Neural cell (in vitro differentiated cells): ENCODE measurements around the gene SLC32A1. TPM values are rescaled to one million over a fixed set of nuclear protein-coding genes. Genes with fewer than 3 reads are reported as not detected.
A peak's percentile ranks its signal among the peaks of the same experiment; 100 is the strongest.

ENCODE experiments used
- H2AFZ ChIP-seq: fragments of 200-600, 300-800 bp; sonication (generic), shearing (Covaris generic); 2 replicates; pipeline ENCODE4 v1.6.0; 2014; ENCODE audit warnings: low read depth, mild to moderate bottlenecking, antibody characterized with exemption, low read length, moderate library complexity
- H3F3A ChIP-seq: fragments of 200-600 bp; shearing (Covaris generic); 2 replicates; pipeline ENCODE4 v1.6.1; 2016; ENCODE audit warnings: mild to moderate bottlenecking, moderate library complexity, mixed read lengths, antibody characterized with exemption, low read length; ENCODE audit not compliant: insufficient read depth, poor library complexity, severe bottlenecking
- H3K27ac ChIP-seq: fragments of 200-600, 300-800 bp; sonication (generic), shearing (Covaris generic); 2 replicates; pipeline ENCODE4 v1.5.1; 2014; ENCODE audit warnings: mild to moderate bottlenecking, low read length, moderate library complexity
- H3K27me3 ChIP-seq: fragments of 300-800, 200-600 bp; sonication (generic), shearing (Covaris generic); 2 replicates; pipeline ENCODE4 v1.6.0; 2014; ENCODE audit warnings: mild to moderate bottlenecking, low read depth, low read length, moderate library complexity; ENCODE audit not compliant: insufficient read depth
- H3K36me3 ChIP-seq: fragments of 300-800, 200-600 bp; sonication (generic), shearing (Covaris generic); 2 replicates; pipeline ENCODE4 v1.5.1; 2014; ENCODE audit warnings: mild to moderate bottlenecking, antibody characterized with exemption, low read length, moderate library complexity; ENCODE audit not compliant: insufficient read depth
- H3K4me2 ChIP-seq: fragments of 300-800, 200-600 bp; sonication (generic), shearing (Covaris generic); 2 replicates; pipeline ENCODE4 v1.6.0; 2014; ENCODE audit warnings: mild to moderate bottlenecking, low read length
- H3K4me3 ChIP-seq: fragments of 300-800, 200-600 bp; sonication (generic), shearing (Covaris generic); 2 replicates; pipeline ENCODE4 v1.5.1; 2014; ENCODE audit warnings: mild to moderate bottlenecking, low read length, moderate library complexity
- H3K79me2 ChIP-seq: fragments of 200-600 bp; shearing (Covaris generic); replicated peaks from 2 replicates; pipeline ENCODE4 v1.6.0; 2014; ENCODE audit warnings: mild to moderate bottlenecking, low read length, moderate library complexity; ENCODE audit not compliant: insufficient read depth
- H3K9ac ChIP-seq: fragments of 300-800, 200-600 bp; sonication (generic), shearing (Covaris generic); 2 replicates; pipeline ENCODE4 v1.6.1; 2016; ENCODE audit warnings: mild to moderate bottlenecking, low read length, mixed read lengths
- H3K9me2 ChIP-seq: fragments of 200-600 bp; shearing (Covaris generic); 2 replicates; pipeline ENCODE4 v1.6.1; 2016; ENCODE audit warnings: mild to moderate bottlenecking, low read length, mixed read lengths; ENCODE audit not compliant: insufficient read depth
- H3K9me3 ChIP-seq: fragments of 200-600, 300-800 bp; sonication (generic), shearing (Covaris generic); 2 replicates; pipeline ENCODE4 v1.6.1; 2016; ENCODE audit warnings: mild to moderate bottlenecking, mixed run types, low read length, moderate library complexity, mixed read lengths
- H4K20me1 ChIP-seq: fragments of 200-600 bp; shearing (Covaris generic); 2 replicates; pipeline ENCODE4 v1.6.1; 2016; ENCODE audit warnings: mild to moderate bottlenecking, mixed run types; ENCODE audit not compliant: insufficient read depth
- EP300 ChIP-seq: fragments of 450-650 bp; conservative IDR thresholded peaks from 2 replicates; pipeline ENCODE4 v1.6.1; 2014; ENCODE audit warnings: antibody characterized with exemption, mild to moderate bottlenecking, moderate library complexity; ENCODE audit not compliant: poor library complexity, severe bottlenecking
- EZH2 ChIP-seq: fragments of 200-600, 300-800 bp; shearing (Covaris generic), sonication (generic); IDR thresholded peaks from 2 replicates; pipeline ENCODE4 v1.6.1; 2014; ENCODE audit warnings: antibody characterized with exemption, low read length, borderline replicate concordance, mild to moderate bottlenecking; ENCODE audit not compliant: insufficient read depth, poor library complexity, severe bottlenecking
- MXI1 ChIP-seq: fragments of 450-650 bp; conservative IDR thresholded peaks from 2 replicates; pipeline ENCODE4 v1.6.1; 2014; ENCODE audit warnings: antibody characterized with exemption, mild to moderate bottlenecking; ENCODE audit not compliant: poor library complexity, severe bottlenecking
- POLR2AphosphoS5 ChIP-seq: IDR thresholded peaks from 2 replicates; pipeline ENCODE4 v1.6.1; 2012
- RAD21 ChIP-seq: fragments of 450-650 bp; conservative IDR thresholded peaks from 2 replicates; pipeline ENCODE4 v1.6.1; 2014; ENCODE audit warnings: antibody characterized with exemption, mild to moderate bottlenecking, moderate library complexity
- SMC3 ChIP-seq: fragments of 450-650 bp; conservative IDR thresholded peaks from 2 replicates; pipeline ENCODE4 v1.6.1; 2014; ENCODE audit warnings: antibody characterized with exemption, mild to moderate bottlenecking, moderate library complexity; ENCODE audit not compliant: poor library complexity
- TAF1 ChIP-seq: IDR thresholded peaks from 2 replicates; pipeline ENCODE4 v1.6.1; 2012; ENCODE audit warnings: low read depth
- polyA plus RNA-seq: library from polyadenylated mRNA; depleted of rRNA; stranded (reverse); fragments of >200 nt; gene quantifications from 2 replicates; pipeline ENCODE4 v1.2.3, GENCODE V29; 2014
- TF ChIP-seq, protein P1 (sequence below): IDR thresholded peaks from 2 replicates; pipeline ENCODE4 v1.6.1; 2012; ENCODE audit warnings: borderline replicate concordance
- TF ChIP-seq, protein P2 (sequence below): fragments of 450-650 bp; IDR thresholded peaks from 2 replicates; pipeline ENCODE4 v1.5.1; 2014; ENCODE audit warnings: antibody characterized with exemption, mild to moderate bottlenecking, moderate library complexity; ENCODE audit not compliant: poor library complexity, severe bottlenecking

The SLC32A1 gene
- polyA plus RNA-seq, 1 donor from 2014 or later: 36.2 TPM

DNA sequence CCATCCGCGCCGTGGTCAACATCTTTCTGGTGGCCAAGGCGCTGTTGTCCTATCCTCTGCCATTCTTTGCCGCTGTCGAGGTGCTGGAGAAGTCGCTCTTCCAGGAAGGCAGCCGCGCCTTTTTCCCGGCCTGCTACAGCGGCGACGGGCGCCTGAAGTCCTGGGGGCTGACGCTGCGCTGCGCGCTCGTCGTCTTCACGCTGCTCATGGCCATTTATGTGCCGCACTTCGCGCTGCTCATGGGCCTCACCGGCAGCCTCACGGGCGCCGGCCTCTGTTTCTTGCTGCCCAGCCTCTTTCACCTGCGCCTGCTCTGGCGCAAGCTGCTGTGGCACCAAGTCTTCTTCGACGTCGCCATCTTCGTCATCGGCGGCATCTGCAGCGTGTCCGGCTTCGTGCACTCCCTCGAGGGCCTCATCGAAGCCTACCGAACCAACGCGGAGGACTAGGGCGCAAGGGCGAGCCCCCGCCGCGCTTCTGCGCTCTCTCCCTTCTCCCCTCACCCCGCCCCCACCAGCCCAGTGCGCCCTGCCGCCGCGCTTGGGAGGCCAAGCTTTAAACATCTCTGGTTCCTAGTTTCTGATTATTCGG, 4.0 kb downstream of the SLC32A1 start:
- Histone ChIP-seq H3K36me3 (no peaks in the 10 kb centered on the region), H3K4me2 (peak overlapping the region; percentile 94), H4K20me1 (no peaks in the 10 kb centered on the region), H3K9ac (peak overlapping the region; percentile 100), H3K79me2 (peaks cover 83% of the 10 kb centered on the region), H3K4me3 (peak overlapping the region; percentile 99), H3K27ac (peak overlapping the region; percentile 99), H3F3A (peaks cover 8% of the 10 kb centered on the region), H3K9me2 (no peaks in the 10 kb centered on the region), H3K9me3 (no peaks in the 10 kb centered on the region), H3K27me3 (peaks cover 52% of the 10 kb centered on the region), H2AFZ (no peak overlapping the region)
- peak; percentile 36 for TF ChIP-seq POLR2AphosphoS5
- TF ChIP-seq EZH2: no peak

DNA sequence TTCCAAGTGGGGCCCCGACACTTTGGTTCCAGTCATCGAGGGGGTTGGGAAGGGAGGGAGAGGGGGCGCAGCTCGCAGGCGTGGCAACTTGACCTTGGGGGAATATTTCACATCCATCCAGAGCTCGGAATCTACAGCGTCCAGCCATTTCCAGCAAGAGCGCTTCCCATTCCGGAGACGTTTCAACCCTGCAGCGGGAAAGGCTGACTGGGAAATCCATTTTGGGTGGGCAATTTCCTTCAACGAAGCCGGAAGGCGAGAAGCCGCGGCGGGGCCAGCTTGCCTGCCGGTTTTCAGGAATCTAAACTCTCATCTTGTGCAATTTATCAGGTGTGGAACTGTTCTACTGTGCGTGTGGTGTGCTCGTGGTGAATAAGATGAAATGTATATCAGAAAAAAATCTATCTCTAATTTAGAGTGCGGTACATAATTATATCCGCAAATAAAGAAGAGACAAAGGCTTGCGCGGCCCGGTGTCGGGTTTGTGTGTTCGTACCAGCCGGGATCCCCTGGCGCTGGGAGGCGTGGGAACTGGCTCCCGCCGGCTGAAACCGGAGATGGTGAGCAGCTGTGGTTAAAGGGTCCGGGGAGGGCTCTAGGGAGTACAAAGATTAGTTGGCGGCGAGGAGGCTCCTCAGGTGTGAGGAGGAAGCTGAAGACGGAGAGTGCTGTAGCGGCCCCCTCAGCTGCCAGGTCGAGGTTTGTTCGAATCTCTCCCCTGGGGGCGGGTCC, 4.8 kb downstream of the SLC32A1 start:
- Histone ChIP-seq H3K4me3 (peak overlapping the region; percentile 99), H3K27me3 (peaks cover 60% of the 10 kb centered on the region), H4K20me1 (no peaks in the 10 kb centered on the region), H2AFZ (no peak overlapping the region), H3K4me2 (peak overlapping the region; percentile 87), H3K9me3 (no peaks in the 10 kb centered on the region), H3F3A (peaks cover 3% of the 10 kb centered on the region), H3K9ac (peak overlapping the region; percentile 100), H3K9me2 (no peaks in the 10 kb centered on the region), H3K27ac (peak overlapping the region; percentile 28), H3K79me2 (peaks cover 77% of the 10 kb centered on the region), H3K36me3 (no peaks in the 10 kb centered on the region)
- TF ChIP-seq TAF1 (no peak), EZH2 (no peak), POLR2AphosphoS5 (peak; percentile 69), EP300 (no peak)
- TF ChIP-seq, protein P1, sequence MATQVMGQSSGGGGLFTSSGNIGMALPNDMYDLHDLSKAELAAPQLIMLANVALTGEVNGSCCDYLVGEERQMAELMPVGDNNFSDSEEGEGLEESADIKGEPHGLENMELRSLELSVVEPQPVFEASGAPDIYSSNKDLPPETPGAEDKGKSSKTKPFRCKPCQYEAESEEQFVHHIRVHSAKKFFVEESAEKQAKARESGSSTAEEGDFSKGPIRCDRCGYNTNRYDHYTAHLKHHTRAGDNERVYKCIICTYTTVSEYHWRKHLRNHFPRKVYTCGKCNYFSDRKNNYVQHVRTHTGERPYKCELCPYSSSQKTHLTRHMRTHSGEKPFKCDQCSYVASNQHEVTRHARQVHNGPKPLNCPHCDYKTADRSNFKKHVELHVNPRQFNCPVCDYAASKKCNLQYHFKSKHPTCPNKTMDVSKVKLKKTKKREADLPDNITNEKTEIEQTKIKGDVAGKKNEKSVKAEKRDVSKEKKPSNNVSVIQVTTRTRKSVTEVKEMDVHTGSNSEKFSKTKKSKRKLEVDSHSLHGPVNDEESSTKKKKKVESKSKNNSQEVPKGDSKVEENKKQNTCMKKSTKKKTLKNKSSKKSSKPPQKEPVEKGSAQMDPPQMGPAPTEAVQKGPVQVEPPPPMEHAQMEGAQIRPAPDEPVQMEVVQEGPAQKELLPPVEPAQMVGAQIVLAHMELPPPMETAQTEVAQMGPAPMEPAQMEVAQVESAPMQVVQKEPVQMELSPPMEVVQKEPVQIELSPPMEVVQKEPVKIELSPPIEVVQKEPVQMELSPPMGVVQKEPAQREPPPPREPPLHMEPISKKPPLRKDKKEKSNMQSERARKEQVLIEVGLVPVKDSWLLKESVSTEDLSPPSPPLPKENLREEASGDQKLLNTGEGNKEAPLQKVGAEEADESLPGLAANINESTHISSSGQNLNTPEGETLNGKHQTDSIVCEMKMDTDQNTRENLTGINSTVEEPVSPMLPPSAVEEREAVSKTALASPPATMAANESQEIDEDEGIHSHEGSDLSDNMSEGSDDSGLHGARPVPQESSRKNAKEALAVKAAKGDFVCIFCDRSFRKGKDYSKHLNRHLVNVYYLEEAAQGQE: peak; percentile 43

DNA sequence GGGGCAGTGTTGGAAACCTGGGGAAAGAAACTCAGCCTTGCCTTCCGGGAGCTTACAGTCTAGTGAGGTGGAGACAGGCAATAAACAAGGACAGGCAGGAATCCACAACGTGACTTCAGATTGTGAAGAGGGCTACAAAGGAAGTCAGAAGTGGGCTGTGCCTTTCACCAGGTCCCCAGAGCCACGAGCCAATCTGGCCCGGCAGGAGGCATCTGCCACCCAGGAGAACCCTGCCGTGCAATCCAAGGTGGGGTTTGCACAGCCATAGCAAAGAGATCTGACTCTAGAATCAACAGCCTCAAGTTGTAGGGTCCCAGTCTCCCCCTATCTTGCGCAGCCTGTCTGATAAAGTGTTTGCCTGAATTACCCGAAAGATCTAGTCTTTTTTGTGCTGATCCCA, 5.5 kb downstream of the SLC32A1 start:
- Histone ChIP-seq H3K79me2 (peaks cover 74% of the 10 kb centered on the region), H3F3A (peaks cover 3% of the 10 kb centered on the region), H3K4me3 (peak overlapping the region; percentile 99), H4K20me1 (no peaks in the 10 kb centered on the region), H3K9me3 (no peaks in the 10 kb centered on the region), H3K9ac (peak overlapping the region; percentile 100), H2AFZ (no peak overlapping the region), H3K9me2 (no peaks in the 10 kb centered on the region), H3K27ac (no peak overlapping the region), H3K36me3 (no peaks in the 10 kb centered on the region), H3K4me2 (peak overlapping the region; percentile 6), H3K27me3 (peaks cover 60% of the 10 kb centered on the region)
- TF ChIP-seq EZH2 (no peak), TAF1 (no peak), EP300 (no peak), SMC3 (no peak), MXI1 (no peak), POLR2AphosphoS5 (no peak), RAD21 (no peak)
- TF ChIP-seq, protein P2, sequence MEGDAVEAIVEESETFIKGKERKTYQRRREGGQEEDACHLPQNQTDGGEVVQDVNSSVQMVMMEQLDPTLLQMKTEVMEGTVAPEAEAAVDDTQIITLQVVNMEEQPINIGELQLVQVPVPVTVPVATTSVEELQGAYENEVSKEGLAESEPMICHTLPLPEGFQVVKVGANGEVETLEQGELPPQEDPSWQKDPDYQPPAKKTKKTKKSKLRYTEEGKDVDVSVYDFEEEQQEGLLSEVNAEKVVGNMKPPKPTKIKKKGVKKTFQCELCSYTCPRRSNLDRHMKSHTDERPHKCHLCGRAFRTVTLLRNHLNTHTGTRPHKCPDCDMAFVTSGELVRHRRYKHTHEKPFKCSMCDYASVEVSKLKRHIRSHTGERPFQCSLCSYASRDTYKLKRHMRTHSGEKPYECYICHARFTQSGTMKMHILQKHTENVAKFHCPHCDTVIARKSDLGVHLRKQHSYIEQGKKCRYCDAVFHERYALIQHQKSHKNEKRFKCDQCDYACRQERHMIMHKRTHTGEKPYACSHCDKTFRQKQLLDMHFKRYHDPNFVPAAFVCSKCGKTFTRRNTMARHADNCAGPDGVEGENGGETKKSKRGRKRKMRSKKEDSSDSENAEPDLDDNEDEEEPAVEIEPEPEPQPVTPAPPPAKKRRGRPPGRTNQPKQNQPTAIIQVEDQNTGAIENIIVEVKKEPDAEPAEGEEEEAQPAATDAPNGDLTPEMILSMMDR: no peak
- TF ChIP-seq, protein P1: no peak
